ENCODE measurements around the gene TTI1. TPM values are rescaled to one million over a fixed set of nuclear protein-coding genes. Genes with fewer than 3 reads are reported as not detected.

TTI1 gene
- total and polyA plus RNA-seq, 2 experiments from 2014 or later, result 15.1 TPM

GRCh38 chr20:38055848-38056247, 22.6 kb upstream of the TTI1 start:
- Histone ChIP-seq H2AFZ (no peak overlapping the region), H3K4me3 (no peak overlapping the region), H3K79me2 (peaks cover 66% of the 10 kb centered on the region), H3K4me2 (no peak overlapping the region), H3K4me1 (ENCODE audit: insufficient read depth) (peaks cover 12% of the 10 kb centered on the region), H4K20me1 (ENCODE audit: insufficient read depth, poor library complexity, severe bottlenecking) (peaks cover 19% of the 10 kb centered on the region), H3K9me2 (replicated peaks; ENCODE audit: insufficient read depth) (no peaks in the 10 kb centered on the region), H3K27ac (no peak overlapping the region), H3K9me3 (ENCODE audit: low read depth) (no peaks in the 10 kb centered on the region), H3K27me3 (no peaks in the 10 kb centered on the region), H3K36me3 (replicated peaks; ENCODE audit: insufficient read depth, low read depth) (no peaks in the 10 kb centered on the region)
- TF ChIP-seq EZH2phosphoT487 (IDR thresholded peaks at IDR 0.05; ENCODE audit: low read depth, severe bottlenecking, unreplicated experiment) (no peak), EZH2 (IDR thresholded peaks at IDR 0.05; ENCODE audit: borderline replicate concordance) (no peak), CTCF (IDR thresholded peaks at IDR 0.05; ENCODE audit: poor library complexity) (no peak)
- WGBS (ENCODE audit: low lambda C conversion rate, missing lambda C conversion rate), result 95% methylated on average over 6 of the region's 6 CpGs
- DNase-seq (ENCODE audit: low spot score), result no peak

- no peaks in the 10 kb centered on the region for H3K36me3 ChIP-seq (replicated peaks; ENCODE audit: insufficient read depth, low read depth)
- H3K4me3 ChIP-seq, result no peak overlapping the region
- H3K9me2 ChIP-seq (replicated peaks; ENCODE audit: insufficient read depth), result no peaks in the 10 kb centered on the region
- no peak for DNase-seq (ENCODE audit: low spot score)
- no peak overlapping the region for H3K4me2 ChIP-seq
- no peaks in the 10 kb centered on the region for H3K27me3 ChIP-seq
- H2AFZ ChIP-seq, result no peak overlapping the region
- H3K27ac ChIP-seq, result no peak overlapping the region
- peaks cover 9% of the 10 kb centered on the region for H3K4me1 ChIP-seq (ENCODE audit: insufficient read depth)
- peaks cover 24% of the 10 kb centered on the region for H4K20me1 ChIP-seq (ENCODE audit: insufficient read depth, poor library complexity, severe bottlenecking)
- no peaks in the 10 kb centered on the region for H3K9me3 ChIP-seq (ENCODE audit: low read depth)
- 80% methylated on average over 4 of the region's 4 CpGs for WGBS (ENCODE audit: low lambda C conversion rate, missing lambda C conversion rate)
- peaks cover 72% of the 10 kb centered on the region for H3K79me2 ChIP-seq
- TF ChIP-seq EZH2phosphoT487 (IDR thresholded peaks at IDR 0.05; ENCODE audit: low read depth, severe bottlenecking, unreplicated experiment) (no peak), CTCF (IDR thresholded peaks at IDR 0.05; ENCODE audit: poor library complexity) (no peak), EZH2 (IDR thresholded peaks at IDR 0.05; ENCODE audit: borderline replicate concordance) (no peak)
Measured at GRCh38 chr20:38055294-38055693, 22.0 kb upstream of the TTI1 start.

GRCh38 chr20:38054647-38055046, 21.4 kb upstream of the TTI1 start:
- peaks cover 78% of the 10 kb centered on the region for H3K79me2 ChIP-seq
- H3K27ac ChIP-seq, result no peak overlapping the region
- no peaks in the 10 kb centered on the region for H3K36me3 ChIP-seq (replicated peaks; ENCODE audit: insufficient read depth, low read depth)
- no peak overlapping the region for H3K4me3 ChIP-seq
- H3K4me2 ChIP-seq, result no peak overlapping the region
- no peaks in the 10 kb centered on the region for H3K9me2 ChIP-seq (replicated peaks; ENCODE audit: insufficient read depth)
- no peak for DNase-seq (ENCODE audit: low spot score)
- no peaks in the 10 kb centered on the region for H3K27me3 ChIP-seq
- H3K9me3 ChIP-seq (ENCODE audit: low read depth), result no peaks in the 10 kb centered on the region
- TF ChIP-seq EZH2 (IDR thresholded peaks at IDR 0.05; ENCODE audit: borderline replicate concordance) (no peak), CTCF (IDR thresholded peaks at IDR 0.05; ENCODE audit: poor library complexity) (no peak)
- peaks cover 29% of the 10 kb centered on the region for H4K20me1 ChIP-seq (ENCODE audit: insufficient read depth, poor library complexity, severe bottlenecking)
- peaks cover 5% of the 10 kb centered on the region for H3K4me1 ChIP-seq (ENCODE audit: insufficient read depth)
- WGBS (ENCODE audit: low lambda C conversion rate, missing lambda C conversion rate), result 94% methylated on average over 2 of the region's 2 CpGs
- no peak overlapping the region for H2AFZ ChIP-seq

- Histone ChIP-seq H3K27me3 (no peaks in the 10 kb centered on the region), H3K9me2 (replicated peaks; ENCODE audit: insufficient read depth) (no peaks in the 10 kb centered on the region), H3K4me2 (no peak overlapping the region), H2AFZ (no peak overlapping the region), H3K79me2 (peaks cover 86% of the 10 kb centered on the region), H3K9me3 (ENCODE audit: low read depth) (no peaks in the 10 kb centered on the region), H3K27ac (no peak overlapping the region), H3K36me3 (replicated peaks; ENCODE audit: insufficient read depth, low read depth) (no peaks in the 10 kb centered on the region), H4K20me1 (ENCODE audit: insufficient read depth, poor library complexity, severe bottlenecking) (peaks cover 29% of the 10 kb centered on the region), H3K4me3 (no peak overlapping the region), H3K4me1 (ENCODE audit: insufficient read depth) (no peaks in the 10 kb centered on the region)
- DNase-seq (ENCODE audit: low spot score), result no peak
- TF ChIP-seq CTCF (IDR thresholded peaks at IDR 0.05; ENCODE audit: poor library complexity) (no peak), EZH2 (IDR thresholded peaks at IDR 0.05; ENCODE audit: borderline replicate concordance) (no peak), EZH2phosphoT487 (IDR thresholded peaks at IDR 0.05; ENCODE audit: low read depth, severe bottlenecking, unreplicated experiment) (no peak)
- WGBS (ENCODE audit: low lambda C conversion rate, missing lambda C conversion rate), result 69% methylated on average over 2 of the region's 2 CpGs
Measured at GRCh38 chr20:38052870-38053269, 19.6 kb upstream of the TTI1 start.

All from hepatocyte (in vitro differentiated cells).